Ectodermal cell (in vitro differentiated cells): ENCODE data around the gene UFM1.

Experiments used
- H3K27ac ChIP-seq: 2 replicates; pipeline ENCODE4 v1.7.0; 2013; ENCODE audit warnings: mild to moderate bottlenecking, low read depth, low read length; ENCODE audit not compliant: insufficient read depth, poor library complexity, severe bottlenecking
- H3K27me3 ChIP-seq: 2 replicates; pipeline ENCODE4 v1.7.0; 2013; ENCODE audit warnings: mild to moderate bottlenecking, low read length; ENCODE audit not compliant: insufficient read depth, control insufficient read depth, poor library complexity, severe bottlenecking
- H3K36me3 ChIP-seq: one replicate; pipeline ENCODE4 v1.7.0; 2013; ENCODE audit warnings: low read length; ENCODE audit not compliant: control insufficient read depth, insufficient read depth
- H3K4me1 ChIP-seq: one replicate; pipeline ENCODE4 v1.7.0; 2013; ENCODE audit warnings: low read length; ENCODE audit not compliant: control insufficient read depth, insufficient read depth
- H3K4me3 ChIP-seq: 2 replicates; pipeline ENCODE4 v1.7.0; 2013; ENCODE audit warnings: low read depth, low read length, control low read depth; ENCODE audit not compliant: insufficient read depth
- H3K9me3 ChIP-seq: 2 replicates; pipeline ENCODE4 v1.7.0; 2013; ENCODE audit warnings: mild to moderate bottlenecking, low read length, moderate library complexity; ENCODE audit not compliant: control insufficient read depth
- WGBS, 2 experiments: methylation state at CpG; one replicate each; pipeline ENCODE4 v1.1.7; 2013; ENCODE audit warnings: missing lambda C conversion rate in 2 of 2; 5-methylcytosine and 5-hydroxymethylcytosine counted together

Gene UFM1

DNA sequence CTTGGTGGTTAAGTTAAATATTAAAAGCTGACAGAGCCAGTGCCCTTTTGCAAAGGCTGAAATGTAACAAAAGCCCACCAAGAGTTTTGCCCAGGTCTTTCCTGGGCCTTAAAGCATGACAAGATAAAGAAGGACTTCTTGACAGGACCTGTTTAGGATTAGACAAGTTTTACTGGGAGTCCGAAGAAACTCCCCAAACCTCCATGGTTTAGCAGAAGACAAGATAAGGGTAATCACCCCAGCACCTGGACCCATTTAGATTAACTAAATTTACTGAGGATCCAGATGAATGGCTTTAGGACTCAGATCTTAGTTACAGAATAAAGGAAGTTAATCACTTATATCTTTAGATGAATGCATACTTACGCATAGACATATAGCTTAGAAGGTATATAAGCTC lies 14.8 kb upstream of the UFM1 start:
- Histone ChIP-seq H3K36me3 (no peaks in the 10 kb centered on the region), H3K4me3 (no peak overlapping the region), H3K27ac (no peak overlapping the region), H3K27me3 (no peaks in the 10 kb centered on the region), H3K9me3 (no peaks in the 10 kb centered on the region), H3K4me1 (no peaks in the 10 kb centered on the region)
- WGBS, 2 experiments, result 100% methylated on average over 1 to 2 of the region's 2 CpGs

DNA sequence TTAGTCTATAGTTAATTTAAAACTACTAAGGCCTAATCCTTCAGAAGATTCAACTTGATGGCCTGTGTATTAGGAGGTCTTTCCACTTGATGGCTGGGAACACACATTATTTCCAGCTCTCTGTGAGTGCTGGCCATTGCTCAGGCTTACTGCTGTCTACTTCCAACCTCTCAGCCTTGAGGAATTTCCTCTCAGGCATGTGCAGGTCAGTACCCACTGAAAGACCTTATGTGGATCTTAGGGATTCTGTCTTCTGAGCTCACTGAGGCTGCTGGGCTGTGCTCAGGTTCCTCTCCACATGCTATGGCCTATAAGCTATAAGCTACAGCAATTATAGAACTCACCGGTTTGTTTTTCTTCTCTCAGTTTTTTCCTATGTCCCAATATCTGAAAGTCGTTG lies 11.6 kb upstream of the UFM1 start:
- no peaks in the 10 kb centered on the region for H3K27me3 ChIP-seq
- no peak overlapping the region for H3K27ac ChIP-seq
- no peak overlapping the region for H3K4me3 ChIP-seq
- no peaks in the 10 kb centered on the region for H3K36me3 ChIP-seq
- 89 to 100% methylated on average over 1 to 2 of the region's 2 CpGs for WGBS, 2 experiments
- H3K9me3 ChIP-seq, result no peaks in the 10 kb centered on the region
- no peaks in the 10 kb centered on the region for H3K4me1 ChIP-seq

DNA sequence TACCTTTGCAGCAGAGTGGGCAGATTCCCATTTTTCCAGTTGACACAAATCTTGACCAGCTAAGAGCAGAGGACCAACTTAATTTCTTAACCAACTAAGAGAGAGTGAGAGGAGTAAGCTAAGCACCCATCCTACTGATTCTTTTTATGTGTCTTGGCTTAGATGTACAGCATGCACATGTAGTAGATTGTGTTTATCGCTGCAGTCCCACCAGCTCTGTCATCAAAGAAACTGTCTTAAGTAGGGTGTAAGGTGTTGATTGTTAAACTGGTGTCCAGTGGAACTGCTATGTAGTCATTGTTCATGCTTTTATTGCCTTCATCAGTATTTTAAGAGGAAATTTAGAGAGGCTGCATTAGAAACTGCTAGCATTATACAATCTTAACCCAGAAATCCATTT lies 9.0 kb upstream of the UFM1 start:
- Histone ChIP-seq H3K27ac (no peak overlapping the region), H3K9me3 (no peaks in the 10 kb centered on the region), H3K27me3 (no peaks in the 10 kb centered on the region), H3K36me3 (no peaks in the 10 kb centered on the region), H3K4me3 (no peak overlapping the region), H3K4me1 (no peaks in the 10 kb centered on the region)
- WGBS, 2 experiments, result 95 to 97% methylated on average over 1 of the region's 1 CpG

- 92 to 93% methylated on average over 3 of the region's 3 CpGs for WGBS, 2 experiments
- H3K36me3 ChIP-seq, result no peaks in the 10 kb centered on the region
- no peaks in the 10 kb centered on the region for H3K9me3 ChIP-seq
Measured at GRCh38 chr13:38341149-38341692, 8.4 kb upstream of the UFM1 start.

GRCh38 chr13:38346764-38347163 lies 2.9 kb upstream of the UFM1 start:
- Histone ChIP-seq H3K36me3 (no peaks in the 10 kb centered on the region), H3K27me3 (no peaks in the 10 kb centered on the region), H3K27ac (no peak overlapping the region), H3K4me3 (no peak overlapping the region), H3K4me1 (peaks cover 9% of the 10 kb centered on the region), H3K9me3 (no peaks in the 10 kb centered on the region)
- 64 to 81% methylated on average over 1 to 2 of the region's 2 CpGs for WGBS, 2 experiments

More at GRCh38 chr13:38341149-38341692, 8.4 kb upstream of the UFM1 start:
- Histone ChIP-seq H3K4me3 (no peak overlapping the region), H3K27me3 (no peaks in the 10 kb centered on the region), H3K27ac (no peak overlapping the region), H3K4me1 (no peaks in the 10 kb centered on the region)

- no peaks in the 10 kb centered on the region for H3K27me3 ChIP-seq
- peaks cover 9% of the 10 kb centered on the region for H3K4me1 ChIP-seq
- no peaks in the 10 kb centered on the region for H3K36me3 ChIP-seq
- peak overlapping the region; percentile 75 for H3K4me3 ChIP-seq
- H3K27ac ChIP-seq, result no peak overlapping the region
- no peaks in the 10 kb centered on the region for H3K9me3 ChIP-seq
- 4 to 11% methylated on average over 11 to 15 of the region's 15 CpGs for WGBS, 2 experiments
Measured at GRCh38 chr13:38348861-38349389, 726 bp upstream of the UFM1 start.

GRCh38 chr13:38350114-38350617 lies 515 bp downstream of the UFM1 start:
- Histone ChIP-seq H3K36me3 (no peaks in the 10 kb centered on the region), H3K9me3 (no peaks in the 10 kb centered on the region), H3K4me1 (peaks cover 9% of the 10 kb centered on the region), H3K27me3 (no peaks in the 10 kb centered on the region), H3K4me3 (peak overlapping the region; percentile 75), H3K27ac (no peak overlapping the region)
- WGBS, 2 experiments, result 3 to 4% methylated on average over 19 of the region's 19 CpGs

- Histone ChIP-seq H3K36me3 (no peaks in the 10 kb centered on the region), H3K4me3 (no peak overlapping the region), H3K27me3 (no peaks in the 10 kb centered on the region), H3K9me3 (no peaks in the 10 kb centered on the region), H3K27ac (no peak overlapping the region), H3K4me1 (peaks cover 6% of the 10 kb centered on the region)
- WGBS, 2 experiments, result 93 to 100% methylated on average over 1 to 2 of the region's 3 CpGs
Measured at GRCh38 chr13:38355595-38356119, 6.0 kb downstream of the UFM1 start.

DNA sequence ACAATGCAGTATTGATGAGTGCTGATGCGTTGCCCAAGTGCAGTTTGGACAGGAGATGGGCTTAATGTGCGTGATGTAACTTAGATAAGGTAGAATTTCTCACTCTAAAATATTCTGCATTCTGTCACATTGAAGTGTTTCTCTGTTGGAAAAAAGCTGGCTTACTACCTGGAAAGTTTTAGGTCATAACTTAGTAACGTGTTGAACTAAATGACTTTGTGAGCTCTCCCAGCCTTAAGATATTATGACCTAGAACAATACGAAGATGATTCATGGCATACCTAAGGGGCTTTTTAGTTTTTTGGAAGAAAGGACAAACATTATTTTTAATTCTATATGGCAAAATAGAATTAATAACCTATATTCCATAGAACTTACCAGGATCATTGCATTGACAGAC lies 9.0 kb downstream of the UFM1 start:
- WGBS, 2 experiments, result 94 to 100% methylated on average over 3 of the region's 4 CpGs
- H3K4me3 ChIP-seq, result no peak overlapping the region
- no peaks in the 10 kb centered on the region for H3K27me3 ChIP-seq
- no peak overlapping the region for H3K27ac ChIP-seq
- H3K36me3 ChIP-seq, result no peaks in the 10 kb centered on the region
- H3K9me3 ChIP-seq, result no peaks in the 10 kb centered on the region
- no peaks in the 10 kb centered on the region for H3K4me1 ChIP-seq

- no peaks in the 10 kb centered on the region for H3K4me1 ChIP-seq
- H3K27ac ChIP-seq, result no peak overlapping the region
- H3K27me3 ChIP-seq, result no peaks in the 10 kb centered on the region
- H3K36me3 ChIP-seq, result no peaks in the 10 kb centered on the region
- WGBS, 2 experiments, result 94 to 97% methylated on average over 4 of the region's 4 CpGs
- H3K4me3 ChIP-seq, result no peak overlapping the region
- H3K9me3 ChIP-seq, result no peaks in the 10 kb centered on the region
Measured at GRCh38 chr13:38361542-38362262, 12.1 kb downstream of the UFM1 start.
